Measurements from ENCODE around the gene PFDN1.

The PFDN1 gene

DNA sequence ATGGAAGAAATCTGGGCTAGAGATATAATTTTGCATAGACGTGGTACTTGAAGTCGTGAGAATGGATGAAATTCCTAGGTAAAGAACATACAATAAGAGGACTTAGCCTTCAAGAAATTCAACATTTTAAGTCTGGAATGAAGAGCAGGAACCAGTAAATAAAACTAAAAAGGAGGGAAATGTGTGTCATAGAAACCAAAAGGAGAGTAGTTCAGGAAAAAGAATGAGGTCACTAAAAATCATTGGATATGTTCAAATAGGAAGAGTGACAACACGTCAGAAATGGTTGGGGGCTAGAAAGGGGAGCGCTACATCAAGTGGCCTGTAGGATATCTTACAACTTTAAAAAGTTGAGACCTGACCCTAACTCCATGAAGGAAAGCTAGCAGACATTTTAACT, 44.0 kb downstream of the PFDN1 start:
- no peak for DNase-seq (ENCODE audit: low spot score)

DNA sequence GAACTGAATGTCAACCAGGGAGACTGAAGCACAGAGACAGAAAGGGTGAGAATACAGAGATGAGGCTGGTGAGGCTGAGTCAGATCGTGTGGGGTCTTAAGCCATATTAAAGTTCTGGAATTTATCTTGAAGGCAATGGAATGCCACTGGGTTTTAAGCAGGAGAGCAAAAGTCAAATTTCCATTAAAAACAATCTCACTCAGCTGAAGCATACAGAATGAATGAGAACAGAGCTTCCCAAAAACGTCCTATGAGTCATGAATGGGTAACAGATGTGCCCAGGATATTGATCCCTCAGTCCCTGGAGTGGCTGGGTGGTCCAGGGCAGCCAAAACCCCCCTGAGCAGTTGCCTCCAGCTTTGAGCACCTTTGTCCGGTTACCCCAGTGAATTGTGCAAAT, 44.9 kb downstream of the PFDN1 start:
- DNase-seq (ENCODE audit: low spot score), result no peak

DNA sequence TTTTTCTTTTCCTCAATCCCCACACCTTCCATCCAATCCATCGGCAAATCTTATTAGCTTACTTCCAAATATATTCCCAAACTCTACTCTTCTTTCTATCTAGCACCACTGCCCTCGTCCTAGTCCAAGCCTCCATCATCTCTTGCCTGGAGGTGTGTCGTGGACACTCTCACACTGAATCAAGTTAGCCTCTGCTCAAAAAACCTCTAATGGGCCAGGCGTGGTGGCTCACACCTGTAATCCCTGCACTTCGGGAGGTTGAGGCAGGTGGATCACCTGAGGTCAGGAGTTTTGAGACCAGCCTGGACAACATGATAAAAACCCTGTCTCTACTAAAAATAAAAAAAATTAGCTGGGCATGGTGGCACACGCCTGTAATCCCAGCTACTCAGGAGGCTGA, 46.2 kb downstream of the PFDN1 start:
- DNase-seq (ENCODE audit: low spot score), result no peak

- DNase-seq (ENCODE audit: low spot score), result no peak
Observed at GRCh38 chr5:140255460-140256157, 47.3 kb downstream of the PFDN1 start.

- DNase-seq (ENCODE audit: low spot score), result no peak
Observed at GRCh38 chr5:140253985-140254384, 48.9 kb downstream of the PFDN1 start.

GRCh38 chr5:140252470-140253126, 50.3 kb downstream of the PFDN1 start:
- DNase-seq (ENCODE audit: low spot score), result no peak

- peak; percentile 61 for DNase-seq (ENCODE audit: low spot score)
Observed at GRCh38 chr5:140251527-140251973, 51.4 kb downstream of the PFDN1 start.

GRCh38 chr5:140250386-140250785, 52.5 kb downstream of the PFDN1 start:
- DNase-seq (ENCODE audit: low spot score), result no peak

DNA sequence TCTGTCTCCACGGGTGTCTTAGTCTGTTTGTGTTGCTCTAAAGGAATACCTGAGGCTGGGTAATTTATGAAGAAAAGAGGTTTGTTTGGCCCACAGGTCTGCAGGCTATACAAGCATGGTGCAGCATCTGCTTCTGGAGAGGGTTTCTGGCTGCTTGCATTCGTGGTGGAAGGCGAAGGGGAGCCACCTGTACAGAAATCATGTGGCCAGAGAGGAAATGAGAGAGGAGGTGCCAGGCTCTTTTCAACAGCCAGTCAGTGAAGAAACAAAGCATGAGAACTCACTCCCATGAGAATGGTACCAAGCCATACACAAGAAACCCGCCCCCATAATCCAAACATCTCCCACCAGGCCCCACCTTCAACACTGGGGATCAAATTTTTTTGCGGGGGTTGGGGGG, 53.4 kb downstream of the PFDN1 start:
- no peak for DNase-seq (ENCODE audit: low spot score)

DNA sequence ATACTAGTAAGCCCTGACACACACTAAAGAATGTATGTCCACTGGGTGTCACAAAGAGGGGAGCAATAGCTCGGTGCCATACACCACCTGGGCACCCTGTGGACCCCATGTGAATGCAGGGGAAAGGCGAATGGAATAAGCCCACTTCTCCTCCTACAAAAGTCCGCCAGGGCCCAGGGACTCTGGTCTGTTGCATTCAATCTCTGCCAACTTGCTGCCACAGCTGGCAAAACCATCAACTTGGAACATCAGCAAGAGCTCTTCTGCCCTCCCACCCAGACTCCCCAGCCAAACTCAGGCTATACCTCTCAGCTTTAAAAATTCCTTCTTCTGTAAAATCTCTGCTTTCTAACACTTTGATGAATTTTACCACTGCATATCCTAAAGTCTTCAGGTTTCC, 54.5 kb downstream of the PFDN1 start:
- DNase-seq (ENCODE audit: low spot score), result no peak

DNA sequence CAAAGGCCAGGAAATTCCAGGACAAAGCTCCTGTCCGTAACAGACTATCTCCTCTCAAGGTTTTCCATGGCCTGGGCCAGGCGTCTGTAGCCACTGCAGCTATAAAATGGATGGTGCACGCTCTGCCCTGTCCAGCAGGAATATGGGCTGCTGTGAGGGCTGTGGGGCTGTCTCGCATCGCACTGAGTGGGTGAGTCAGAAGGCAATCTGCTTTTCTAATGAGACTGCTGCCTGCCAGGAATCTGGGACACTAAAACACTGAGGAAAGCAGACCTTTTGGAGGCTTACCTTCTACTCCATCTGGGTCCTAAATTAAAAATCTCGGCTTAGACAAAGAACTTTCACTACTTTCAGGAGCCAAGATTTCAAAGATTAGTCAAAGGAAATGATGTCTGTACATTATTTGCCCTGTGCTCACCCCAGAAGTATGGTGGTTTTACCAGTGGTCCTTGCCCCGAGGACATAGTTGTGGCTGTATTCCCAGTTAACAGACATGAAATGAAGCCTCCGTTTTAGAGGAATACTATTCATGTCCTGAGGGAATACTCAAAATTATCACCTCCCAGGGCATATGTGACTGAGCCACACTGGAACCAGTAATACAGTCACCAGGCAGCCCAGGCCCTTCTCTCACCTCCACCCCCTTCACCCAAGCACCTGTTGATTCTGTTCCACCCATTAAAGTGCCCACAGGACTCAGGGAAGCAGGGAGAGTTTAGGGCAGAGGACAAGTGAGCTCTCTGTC, 56.4 kb downstream of the PFDN1 start:
- peak; percentile 70 for DNase-seq (ENCODE audit: low spot score)

DNA sequence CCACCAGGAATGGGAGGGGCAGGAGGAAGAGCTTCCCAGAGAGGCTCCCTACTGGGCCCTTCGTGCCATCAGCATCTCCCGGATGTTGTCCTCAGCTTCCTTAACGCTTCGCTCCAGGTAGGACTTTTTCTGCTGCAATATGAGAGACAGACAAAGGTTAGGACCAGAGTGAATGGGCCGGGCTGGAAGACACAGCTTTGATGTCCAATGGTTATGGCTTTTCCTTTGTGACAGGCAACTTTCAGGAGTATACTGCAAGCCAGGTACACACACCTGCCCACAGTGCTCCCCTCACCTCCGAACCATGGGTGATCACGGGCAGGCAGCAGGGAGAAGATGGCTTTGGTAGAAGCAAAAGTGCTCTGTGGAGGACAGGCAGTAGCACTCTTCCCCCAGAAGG, 57.0 kb downstream of the PFDN1 start:
- no peak for DNase-seq (ENCODE audit: low spot score)

DNA sequence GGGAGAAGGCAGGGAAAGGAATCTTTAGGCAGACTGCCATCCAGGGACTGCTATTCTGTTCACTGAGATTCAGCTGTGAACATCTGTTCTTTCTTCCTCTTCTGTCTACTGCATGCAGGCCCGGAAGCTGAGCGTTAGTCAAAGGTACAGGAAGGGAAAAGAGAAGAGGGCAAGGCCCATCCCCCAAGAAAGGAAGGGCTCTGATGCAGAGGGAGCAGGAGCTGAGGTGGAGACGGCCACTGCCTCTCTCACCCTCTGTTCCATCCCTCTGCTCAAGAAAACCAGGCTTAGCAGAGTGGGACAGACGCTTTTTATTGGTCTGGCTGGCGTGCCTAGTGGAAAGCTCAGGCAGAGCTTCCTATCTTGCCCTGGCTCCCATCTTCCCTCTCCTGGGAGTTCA, 57.6 kb downstream of the PFDN1 start:
- no peak for DNase-seq (ENCODE audit: low spot score)

DNA sequence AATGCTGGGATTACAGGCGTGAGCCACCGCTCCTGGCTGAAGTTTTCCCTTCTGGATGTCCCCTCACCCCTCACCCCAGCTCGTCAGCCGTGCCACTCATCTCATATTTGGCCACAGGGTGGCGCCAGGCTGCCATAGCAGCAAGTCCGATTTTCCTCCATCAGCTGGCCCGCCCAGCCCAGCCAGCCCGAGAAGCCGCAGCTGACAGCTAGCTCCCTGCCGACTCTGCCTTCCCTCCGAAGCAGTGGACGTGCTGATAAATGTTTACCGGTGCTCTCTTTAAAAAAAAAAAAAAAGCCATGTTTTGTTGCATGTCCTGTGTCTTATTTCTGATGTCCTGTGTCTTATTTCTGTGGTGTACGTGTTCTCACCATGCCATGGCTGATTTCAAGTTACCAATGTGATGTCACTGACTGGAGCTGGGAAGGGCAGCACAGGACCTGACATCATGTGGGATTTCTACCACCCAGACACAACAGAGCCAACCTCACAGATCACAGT, 58.3 kb downstream of the PFDN1 start:
- peak; percentile 83 for DNase-seq (ENCODE audit: low spot score)

- DNase-seq (ENCODE audit: low spot score), result no peak
Observed at GRCh38 chr5:140243706-140244250, 59.1 kb downstream of the PFDN1 start.

DNA sequence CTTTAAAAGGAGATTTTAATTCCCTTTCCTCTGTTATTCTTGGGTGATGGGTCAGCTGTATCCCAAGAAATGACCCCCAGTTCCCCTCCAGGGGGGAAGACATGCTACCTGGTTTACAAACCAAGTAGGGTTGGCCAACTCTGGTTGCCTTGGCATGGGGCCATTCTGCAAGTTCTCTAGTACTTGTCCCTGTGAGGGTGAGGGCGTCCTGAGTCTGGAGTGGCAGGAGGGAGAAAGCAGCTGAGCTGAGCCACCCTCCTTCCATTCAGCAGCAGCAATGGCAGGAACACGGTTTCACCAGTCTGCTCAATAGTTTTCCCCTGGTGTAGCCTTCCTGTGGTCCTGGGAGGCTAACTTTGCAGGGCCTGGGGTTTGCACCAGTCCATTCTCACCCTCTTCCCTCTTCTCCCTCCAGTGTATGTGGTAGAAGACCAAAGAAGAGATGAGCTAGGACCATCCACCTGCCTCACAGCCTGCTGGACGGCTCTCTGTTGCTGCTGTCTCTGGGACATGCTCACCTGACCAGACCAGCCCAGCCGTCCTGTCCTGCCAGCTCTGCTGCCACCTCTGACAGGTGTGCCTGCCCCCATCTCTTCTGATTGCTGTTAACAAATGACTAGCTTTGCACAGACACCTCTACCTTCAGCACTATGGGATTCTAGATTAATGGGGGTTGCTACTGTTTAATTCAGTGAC, 59.9 kb downstream of the PFDN1 start:
- DNase-seq (ENCODE audit: low spot score), result no peak

DNA sequence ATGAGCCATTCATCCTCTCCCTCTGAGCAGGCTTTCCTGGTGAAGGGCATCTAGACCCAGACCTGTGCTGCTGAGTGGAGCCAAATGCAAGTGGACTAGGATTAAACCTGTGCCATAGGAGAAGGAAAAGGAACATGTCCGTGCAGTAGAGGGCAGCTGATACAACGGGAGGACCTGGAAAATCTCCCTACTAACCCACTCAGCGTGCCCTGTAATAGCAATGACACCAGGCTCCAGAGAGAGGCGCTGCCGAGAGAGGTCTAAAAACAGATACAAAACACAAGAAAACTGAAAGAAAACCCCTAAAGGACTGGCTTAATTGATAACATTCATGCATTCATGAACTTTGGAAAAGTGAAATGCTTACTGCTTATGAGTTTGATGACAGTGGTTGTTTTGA, 60.8 kb downstream of the PFDN1 start:
- no peak for DNase-seq (ENCODE audit: low spot score)

- DNase-seq (ENCODE audit: low spot score), result peak; percentile 88
Observed at GRCh38 chr5:140240987-140241706, 61.8 kb downstream of the PFDN1 start.

GRCh38 chr5:140239939-140240700, 62.8 kb downstream of the PFDN1 start:
- peak; percentile 70 for DNase-seq (ENCODE audit: low spot score)

DNA sequence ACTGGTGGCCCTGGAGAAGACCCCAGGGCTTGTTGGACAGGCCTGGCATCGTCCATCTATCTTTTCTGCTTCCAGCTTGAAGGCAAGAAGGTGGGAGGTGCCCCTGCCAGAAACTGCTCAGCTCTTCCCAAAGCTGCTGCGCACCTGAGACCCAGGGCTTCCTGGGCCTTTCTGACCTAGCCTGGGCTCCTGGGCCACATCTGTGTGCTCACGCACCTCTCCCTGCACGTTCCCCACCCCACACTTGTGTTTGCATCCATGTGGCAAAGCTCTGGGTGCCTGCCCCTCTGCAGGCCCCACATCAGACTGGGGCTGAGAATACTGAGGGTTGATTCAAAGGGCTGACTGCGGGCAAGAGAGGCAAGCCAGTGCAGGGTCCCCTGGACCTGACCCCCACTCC, 63.4 kb downstream of the PFDN1 start:
- DNase-seq (ENCODE audit: low spot score), result no peak

GRCh38 chr5:140238756-140239155, 64.1 kb downstream of the PFDN1 start:
- DNase-seq (ENCODE audit: low spot score), result no peak

Measured in AG08396 (cell line).